SK-N-SH (cell line): ENCODE data around the gene MSX1. TPM values are rescaled to one million over a fixed set of nuclear protein-coding genes. Genes with fewer than 3 reads are reported as not detected.

Experiments used
- CTCF ChIA-PET: fragments of 300-600, 350-600 bp; formaldehyde crosslinking; extraction: SDS; loops from one replicate; lab custom pipeline; 2021; lab: Yijun Ruan, JAX
- POLR2A ChIA-PET: fragments of 350-600 bp; sonication (Branson Sonifier 250); formaldehyde crosslinking; extraction: SDS; loops from one replicate; lab custom pipeline; 2020; ENCODE audit warnings: antibody characterized with exemption, inconsistent platforms; lab: Yijun Ruan, JAX
- DNase-seq: peaks from one replicate; pipeline ENCODE4 v3.0.0; 2012
- H2AFZ ChIP-seq: fragments of 200-600 bp; sonication (generic); 2 replicates; pipeline ENCODE4 v1.8.1; 2016; ENCODE audit warnings: antibody characterized with exemption, mild to moderate bottlenecking, low read depth
- H3F3A ChIP-seq: fragments of 200-600 bp; sonication (generic); replicated peaks from 2 replicates; pipeline ENCODE3; 2016; ENCODE audit warnings: antibody characterized with exemption, mild to moderate bottlenecking; ENCODE audit not compliant: insufficient read depth
- H3K27ac ChIP-seq, 2 experiments: fragments of 200-500 bp in 1 of 2; fragments of 200-600 bp in 1 of 2; sonication (Bioruptor generic) in 1 of 2; sonication (generic), shearing (Covaris generic) in 1 of 2; 2 replicates each; pipeline versions ENCODE4 v1.5.1 to v1.6.1; 2014 to 2016; ENCODE audit warnings: low read depth in 2 of 2, inconsistent platforms in 1 of 2, low read length in 1 of 2, mild to moderate bottlenecking in 1 of 2, mixed read lengths in 1 of 2
- H3K27me3 ChIP-seq: fragments of 200-600 bp; sonication (generic), shearing (Covaris generic); 2 replicates; pipeline ENCODE4 v1.6.1; 2016; ENCODE audit warnings: mixed run types; ENCODE audit not compliant: insufficient read depth
- H3K36me3 ChIP-seq, 2 experiments: fragments of 200-500 bp in 1 of 2; fragments of 200-600 bp in 1 of 2; sonication (Bioruptor generic) in 1 of 2; sonication (generic) in 1 of 2; replicated peaks in 1 of 2; 2 replicates each; pipeline versions ENCODE3 to v1.5.1; 2014 to 2016; ENCODE audit warnings: low read length in 1 of 2, mild to moderate bottlenecking in 1 of 2; ENCODE audit not compliant: insufficient read depth in 2 of 2, control insufficient read depth in 1 of 2
- H3K4me1 ChIP-seq, 2 experiments: fragments of 200-500 bp in 1 of 2; fragments of 200-600 bp in 1 of 2; sonication (Bioruptor generic) in 1 of 2; sonication (generic), shearing (Covaris generic) in 1 of 2; 2 replicates each; pipeline versions ENCODE4 v1.5.1 to v1.6.1; 2014 to 2016; ENCODE audit warnings: low read depth in 1 of 2, low read length in 1 of 2, mixed run types in 1 of 2; ENCODE audit not compliant: insufficient read depth in 2 of 2, control insufficient read depth in 1 of 2
- H3K4me2 ChIP-seq: fragments of 200-600 bp; sonication (generic), shearing (Covaris generic); 2 replicates; pipeline ENCODE4 v1.6.1; 2017; ENCODE audit warnings: mixed run types
- H3K4me3 ChIP-seq, 2 experiments: fragments of 200-500 bp in 1 of 2; fragments of 200-600 bp in 1 of 2; sonication (Bioruptor generic) in 1 of 2; sonication (generic), shearing (Covaris generic) in 1 of 2; 2 replicates each; pipeline versions ENCODE4 v1.5.1 to v1.8.1; 2014 to 2016; ENCODE audit warnings: low read depth in 2 of 2, inconsistent platforms in 1 of 2, low read length in 1 of 2, mild to moderate bottlenecking in 1 of 2, mixed read lengths in 1 of 2, moderate library complexity in 1 of 2
- H3K79me2 ChIP-seq: fragments of 200-600 bp; sonication (generic); 2 replicates; pipeline ENCODE4 v1.8.1; 2017; ENCODE audit warnings: mild to moderate bottlenecking; ENCODE audit not compliant: insufficient read depth
- H3K9ac ChIP-seq: fragments of 200-600 bp; sonication (generic); 2 replicates; pipeline ENCODE4 v1.6.1; 2017; ENCODE audit warnings: mixed run types
- H3K9me2 ChIP-seq: fragments of 200-600 bp; sonication (generic); 2 replicates; pipeline ENCODE4 v1.6.1; 2017; ENCODE audit warnings: mixed run types
- H3K9me3 ChIP-seq: fragments of 200-600 bp; sonication (generic); 2 replicates; pipeline ENCODE4 v1.6.1; 2017; ENCODE audit warnings: mixed run types, mild to moderate bottlenecking, moderate library complexity
- H4K20me1 ChIP-seq: fragments of 200-600 bp; sonication (generic); 2 replicates; pipeline ENCODE4 v1.6.1; 2017; ENCODE audit warnings: mild to moderate bottlenecking, mixed run types; ENCODE audit not compliant: insufficient read depth
- CTCF ChIP-seq: fragments of 200-600 bp; sonication (generic); IDR thresholded peaks from 2 replicates; pipeline ENCODE4 v1.6.1; 2017; ENCODE audit warnings: antibody characterized with exemption, mild to moderate bottlenecking, moderate library complexity
- ELF1 ChIP-seq: IDR thresholded peaks from 2 replicates; pipeline ENCODE4 v1.4.0; 2012
- EP300 ChIP-seq, 2 experiments: IDR thresholded peaks; 2 replicates each; pipeline versions ENCODE4 v1.4.0 to v1.6.1; 2012; ENCODE audit warnings: borderline replicate concordance in 1 of 2, low read depth in 1 of 2, low read length in 1 of 2
- EZH2phosphoT487 ChIP-seq: fragments of 200-600 bp; sonication (generic); IDR thresholded peaks from 2 replicates; pipeline ENCODE4 v1.6.1; 2017; ENCODE audit warnings: low read depth, mixed run types, mild to moderate bottlenecking, antibody characterized with exemption, moderate library complexity, borderline replicate concordance
- FOXJ3 ChIP-seq: sonication (generic); formaldehyde crosslinking; IDR thresholded peaks from 2 replicates; pipeline ENCODE4 v1.5.1; 2020; ENCODE audit warnings: mild to moderate bottlenecking, missing genetic modification reagents
- IRF3 ChIP-seq: fragments of 150-350 bp; IDR thresholded peaks from 2 replicates; pipeline ENCODE4 v1.6.1; 2016; ENCODE audit warnings: mild to moderate bottlenecking, low read depth, low read length
- JUND ChIP-seq: IDR thresholded peaks from 2 replicates; pipeline ENCODE4 v1.4.0; 2012
- MAX ChIP-seq: IDR thresholded peaks from 2 replicates; pipeline ENCODE4 v1.4.0; 2012; ENCODE audit warnings: low read depth
- MXI1 ChIP-seq: IDR thresholded peaks from 2 replicates; pipeline ENCODE4 v1.6.1; 2012; ENCODE audit warnings: mild to moderate bottlenecking, low read depth, low read length, improper control_type of control experiment
- POLR2AphosphoS5 ChIP-seq: IDR thresholded peaks from 2 replicates; pipeline ENCODE4 v1.6.1; 2012; ENCODE audit warnings: low read depth, low read length
- RAD21 ChIP-seq: IDR thresholded peaks from 2 replicates; pipeline ENCODE4 v1.6.1; 2012; ENCODE audit warnings: mild to moderate bottlenecking, low read length
- RCOR1 ChIP-seq: fragments of 150-350 bp; IDR thresholded peaks from 2 replicates; pipeline ENCODE4 v1.6.1; 2017; ENCODE audit warnings: antibody characterized with exemption, low read length
- RFX5 ChIP-seq: IDR thresholded peaks from 2 replicates; pipeline ENCODE4 v1.6.1; 2012; ENCODE audit warnings: mild to moderate bottlenecking, improper control_type of control experiment, low read length
- RXRA ChIP-seq: IDR thresholded peaks from 2 replicates; pipeline ENCODE4 v1.4.0; 2012; ENCODE audit warnings: low read depth, mild to moderate bottlenecking, borderline replicate concordance
- SMC3 ChIP-seq: IDR thresholded peaks from 2 replicates; pipeline ENCODE4 v1.6.1; 2012; ENCODE audit warnings: low read depth, low read length, improper control_type of control experiment
- TEAD4 ChIP-seq: IDR thresholded peaks from 2 replicates; pipeline ENCODE4 v1.4.0; 2012; ENCODE audit warnings: mild to moderate bottlenecking, borderline replicate concordance; ENCODE audit not compliant: insufficient read depth
- YY1 ChIP-seq: IDR thresholded peaks from 2 replicates; pipeline ENCODE4 v1.4.0; 2012; ENCODE audit warnings: low read depth, mild to moderate bottlenecking
- WGBS: methylation state at CpG from one replicate; pipeline ENCODE4 v1.1.6; 2017; ENCODE audit warnings: low lambda C conversion rate; 5-methylcytosine and 5-hydroxymethylcytosine counted together
- polyA plus RNA-seq, 3 experiments: library from polyadenylated mRNA; depleted of rRNA; stranded (reverse); fragments of >200 nt; gene quantifications; 2 replicates each; pipeline ENCODE4 v1.2.3, GENCODE V29; 2012
- TF ChIP-seq, protein P1 (sequence below): IDR thresholded peaks from 2 replicates; pipeline ENCODE4; 2012
- TF ChIP-seq, protein P2 (sequence below): fragments of 150-350 bp; IDR thresholded peaks from 2 replicates; pipeline ENCODE4 v1.6.1; 2017; ENCODE audit warnings: antibody characterized with exemption, low read length, low read depth, borderline replicate concordance

MSX1 gene
- polyA plus RNA-seq, 1 of the 3 experiments (the other 2 are of a cell fraction): 2.1 TPM

DNA sequence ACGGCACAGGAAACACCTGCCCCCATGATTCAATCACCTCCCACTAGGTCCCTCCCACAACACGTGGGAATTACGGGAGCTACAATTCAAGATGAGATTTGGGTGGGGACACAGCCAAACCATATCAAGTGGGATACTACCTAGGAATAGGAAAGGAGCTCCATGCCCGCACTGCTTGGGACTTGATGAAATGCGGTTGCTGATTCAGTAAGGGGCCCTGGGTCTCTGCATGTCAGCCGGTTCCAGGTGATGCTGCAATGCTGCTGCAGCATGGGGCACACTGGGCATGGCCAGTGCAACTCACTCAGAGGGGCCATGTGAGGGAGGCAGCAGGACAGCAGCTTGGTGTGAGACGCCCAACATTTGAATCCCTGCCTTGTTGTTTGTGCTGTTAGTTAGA lies 34.0 kb upstream of the MSX1 start:
- no peaks in the 10 kb centered on the region for H4K20me1 ChIP-seq
- no peaks in the 10 kb centered on the region for H3K9me3 ChIP-seq
- TF ChIP-seq EP300 (IDR thresholded peaks at IDR 0.05; ENCODE audit: borderline replicate concordance in 1 of 2, low read depth in 1 of 2, low read length in 1 of 2) (no peak), FOXJ3 (CRISPR knock-in tag) (no peak), RXRA (no peak), YY1 (no peak)
- DNase-seq: no peak
- no peak overlapping the region for H3K27ac ChIP-seq
- 57% methylated on average over 6 of the region's 7 CpGs for WGBS
- ChIA-PET CTCF (no interaction called here), POLR2A (no interaction called here)
- H3K79me2 ChIP-seq: no peaks in the 10 kb centered on the region
- H3K9me2 ChIP-seq: no peaks in the 10 kb centered on the region
- no peaks in the 10 kb centered on the region for H3F3A ChIP-seq
- no peak overlapping the region for H3K9ac ChIP-seq
- H3K4me2 ChIP-seq: no peak overlapping the region
- H2AFZ ChIP-seq: no peak overlapping the region
- no peaks in the 10 kb centered on the region; the same call in 1 of the 2 replicates for H3K27me3 ChIP-seq
- no peak overlapping the region for H3K4me3 ChIP-seq
- no peaks in the 10 kb centered on the region for H3K4me1 ChIP-seq
- H3K36me3 ChIP-seq: no peaks in the 10 kb centered on the region

- H3K27ac ChIP-seq: no peak overlapping the region
- TF ChIP-seq RXRA: no peak
- TF ChIP-seq POLR2AphosphoS5: no peak
- no peak for TF ChIP-seq EZH2phosphoT487
- TF ChIP-seq, protein P1, sequence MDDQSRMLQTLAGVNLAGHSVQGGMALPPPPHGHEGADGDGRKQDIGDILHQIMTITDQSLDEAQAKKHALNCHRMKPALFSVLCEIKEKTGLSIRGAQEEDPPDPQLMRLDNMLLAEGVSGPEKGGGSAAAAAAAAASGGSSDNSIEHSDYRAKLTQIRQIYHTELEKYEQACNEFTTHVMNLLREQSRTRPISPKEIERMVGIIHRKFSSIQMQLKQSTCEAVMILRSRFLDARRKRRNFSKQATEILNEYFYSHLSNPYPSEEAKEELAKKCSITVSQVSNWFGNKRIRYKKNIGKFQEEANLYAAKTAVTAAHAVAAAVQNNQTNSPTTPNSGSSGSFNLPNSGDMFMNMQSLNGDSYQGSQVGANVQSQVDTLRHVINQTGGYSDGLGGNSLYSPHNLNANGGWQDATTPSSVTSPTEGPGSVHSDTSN: no peak
- TF ChIP-seq YY1: no peak
- TF ChIP-seq TEAD4: no peak
- TF ChIP-seq ELF1: no peak
- no peak for TF ChIP-seq FOXJ3 (CRISPR knock-in tag)
- TF ChIP-seq, protein P2, sequence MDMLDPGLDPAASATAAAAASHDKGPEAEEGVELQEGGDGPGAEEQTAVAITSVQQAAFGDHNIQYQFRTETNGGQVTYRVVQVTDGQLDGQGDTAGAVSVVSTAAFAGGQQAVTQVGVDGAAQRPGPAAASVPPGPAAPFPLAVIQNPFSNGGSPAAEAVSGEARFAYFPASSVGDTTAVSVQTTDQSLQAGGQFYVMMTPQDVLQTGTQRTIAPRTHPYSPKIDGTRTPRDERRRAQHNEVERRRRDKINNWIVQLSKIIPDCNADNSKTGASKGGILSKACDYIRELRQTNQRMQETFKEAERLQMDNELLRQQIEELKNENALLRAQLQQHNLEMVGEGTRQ: no peak
- TF ChIP-seq SMC3: no peak
- TF ChIP-seq JUND: no peak
- TF ChIP-seq EP300 (IDR thresholded peaks at IDR 0.05; ENCODE audit: borderline replicate concordance in 1 of 2, low read depth in 1 of 2, low read length in 1 of 2): no peak
- no peak for TF ChIP-seq CTCF
- TF ChIP-seq RFX5: no peak
- TF ChIP-seq MAX: no peak
- no peak for TF ChIP-seq RCOR1
- no peak for TF ChIP-seq RAD21
- TF ChIP-seq MXI1: no peak
- TF ChIP-seq IRF3: no peak
- no peak overlapping the region for H2AFZ ChIP-seq
- no peak overlapping the region for H3K4me2 ChIP-seq
- no peaks in the 10 kb centered on the region for H3F3A ChIP-seq
- no peak overlapping the region for H3K9ac ChIP-seq
- no peak for DNase-seq
- no peak overlapping the region for H3K4me3 ChIP-seq
- ChIA-PET CTCF (no interaction called here), POLR2A (no interaction called here)
- no peaks in the 10 kb centered on the region for H3K79me2 ChIP-seq
- no peaks in the 10 kb centered on the region for H3K36me3 ChIP-seq
- no peaks in the 10 kb centered on the region for H3K9me2 ChIP-seq
- H4K20me1 ChIP-seq: no peaks in the 10 kb centered on the region
- WGBS: 30% methylated on average over 2 of the region's 2 CpGs
- H3K4me1 ChIP-seq: no peaks in the 10 kb centered on the region
- no peaks in the 10 kb centered on the region; the same call in 1 of the 2 replicates for H3K27me3 ChIP-seq
- H3K9me3 ChIP-seq: no peaks in the 10 kb centered on the region
Observed at GRCh38 chr4:4829837-4830236, 29.6 kb upstream of the MSX1 start.
